ENCODE results near the gene CYP2S1. TPM values are rescaled to one million over a fixed set of nuclear protein-coding genes. Genes with fewer than 3 reads are reported as not detected.

CYP2S1 gene
- total RNA-seq, 2 donors from 2014 or later: 1.1 to 4.2 TPM

GRCh38 chr19:41186971-41187883 is 5.8 kb upstream of the CYP2S1 start:
- H3K36me3 ChIP-seq: no peaks in the 10 kb centered on the region
- H3K27ac ChIP-seq: no peak overlapping the region
- intact Hi-C loops (cut with DNase I): no loop called here
- 82% methylated on average over 8 of the region's 8 CpGs for WGBS
- no peak for DNase-seq (ENCODE audit: low spot score)
- H3K27me3 ChIP-seq (replicated peaks; ENCODE audit: insufficient read depth): no peaks in the 10 kb centered on the region
- TF ChIP-seq POLR2AphosphoS5 (IDR thresholded peaks at IDR 0.05) (no peak), POLR2A (IDR thresholded peaks at IDR 0.05) (no peak), CTCF (IDR thresholded peaks at IDR 0.05) (no peak)
- no peak overlapping the region for H3K4me3 ChIP-seq
- H3K9me3 ChIP-seq: no peaks in the 10 kb centered on the region
- no peaks in the 10 kb centered on the region for H3K4me1 ChIP-seq (replicated peaks)

- Histone ChIP-seq H3K27me3 (replicated peaks; ENCODE audit: insufficient read depth) (no peaks in the 10 kb centered on the region), H3K27ac (no peak overlapping the region), H3K4me1 (replicated peaks) (no peaks in the 10 kb centered on the region), H3K9me3 (no peaks in the 10 kb centered on the region), H3K36me3 (no peaks in the 10 kb centered on the region), H3K4me3 (no peak overlapping the region)
- DNase-seq (ENCODE audit: low spot score): no peak
- intact Hi-C loops (cut with DNase I): no loop called here
- WGBS: 70% methylated on average over 3 of the region's 3 CpGs
- TF ChIP-seq CTCF (IDR thresholded peaks at IDR 0.05) (no peak), POLR2AphosphoS5 (IDR thresholded peaks at IDR 0.05) (no peak), POLR2A (IDR thresholded peaks at IDR 0.05) (no peak)
Measured at GRCh38 chr19:41187884-41188279, 5.1 kb upstream of the CYP2S1 start.

- no peaks in the 10 kb centered on the region for H3K9me3 ChIP-seq
- WGBS: 60% methylated on average over 8 of the region's 8 CpGs
- no peaks in the 10 kb centered on the region for H3K4me1 ChIP-seq (replicated peaks)
- no peak for TF ChIP-seq CTCF (IDR thresholded peaks at IDR 0.05)
- TF ChIP-seq POLR2AphosphoS5 (IDR thresholded peaks at IDR 0.05): no peak
- TF ChIP-seq POLR2A (IDR thresholded peaks at IDR 0.05): no peak
- no peaks in the 10 kb centered on the region for H3K36me3 ChIP-seq
- no peak for DNase-seq (ENCODE audit: low spot score)
- intact Hi-C loops (cut with DNase I): no loop called here
- no peak overlapping the region for H3K27ac ChIP-seq
- H3K4me3 ChIP-seq: no peak overlapping the region
- H3K27me3 ChIP-seq (replicated peaks; ENCODE audit: insufficient read depth): no peaks in the 10 kb centered on the region
Measured at GRCh38 chr19:41189425-41190065, 3.5 kb upstream of the CYP2S1 start.

DNA sequence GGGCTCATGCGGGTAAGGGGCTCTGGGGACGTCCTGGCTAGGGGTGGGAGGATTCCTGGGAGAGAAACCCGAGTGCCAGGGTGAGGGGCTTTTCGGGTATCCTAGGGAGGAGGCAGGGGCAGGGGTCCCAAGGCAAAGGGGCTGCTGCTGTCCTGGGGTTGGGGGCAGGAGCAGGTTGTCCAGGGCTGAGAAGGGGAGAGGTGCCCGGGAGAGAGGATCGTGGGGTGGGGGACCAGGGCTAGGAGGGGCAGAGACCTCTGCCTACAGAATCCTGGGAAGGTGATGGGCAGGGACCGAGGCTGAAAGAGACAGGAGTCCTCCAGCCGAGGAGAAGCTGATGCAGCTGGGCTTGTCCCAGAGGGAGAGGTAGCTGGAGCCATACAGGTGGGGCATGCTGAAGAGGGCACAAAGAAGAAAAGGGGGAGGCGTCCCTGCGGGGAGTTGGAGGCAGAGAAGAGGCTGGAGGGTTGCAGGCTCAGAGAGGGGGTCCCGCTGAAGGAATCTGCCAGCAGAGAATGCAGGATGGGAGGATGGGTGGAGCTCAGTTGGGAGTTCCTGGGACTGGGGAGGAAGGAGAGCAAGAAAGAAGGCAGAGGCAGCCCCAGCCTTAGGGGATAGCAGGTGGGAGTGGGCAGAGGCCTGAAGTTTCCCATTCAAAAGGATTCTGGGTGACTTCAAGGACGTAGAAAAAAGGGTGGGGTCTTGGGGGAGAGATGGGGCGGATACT is 574 bp downstream of the CYP2S1 start:
- WGBS: 29% methylated on average over 13 of the region's 13 CpGs
- Histone ChIP-seq H3K36me3 (no peaks in the 10 kb centered on the region), H3K27ac (no peak overlapping the region), H3K4me1 (replicated peaks) (no peaks in the 10 kb centered on the region), H3K27me3 (replicated peaks; ENCODE audit: insufficient read depth) (no peaks in the 10 kb centered on the region), H3K9me3 (no peaks in the 10 kb centered on the region), H3K4me3 (peak overlapping the region; percentile 17 to 20)
- TF ChIP-seq POLR2A (IDR thresholded peaks at IDR 0.05): no peak
- no peak for TF ChIP-seq POLR2AphosphoS5 (IDR thresholded peaks at IDR 0.05)
- no peak for TF ChIP-seq CTCF (IDR thresholded peaks at IDR 0.05)
- intact Hi-C loops (cut with DNase I): no loop called here
- no peak for DNase-seq (ENCODE audit: low spot score)

All from prostate gland (tissue), 2 donors.